SKM-1 (cell line): ENCODE results near the gene CAMKK2.
"Not testable (repeated sequence)": the region's sequence is repeated elsewhere in the genome, so short reads cannot be mapped to it uniquely, and the experiment has no call there.

Experiments used
- DNase-seq: peaks from one replicate; lab custom pipeline; 2025; ENCODE audit not compliant: unreplicated experiment; lab: John Stamatoyannopoulos, UW

The CAMKK2 gene

GRCh38 chr12:121227294-121227693, 69.2 kb downstream of the CAMKK2 start:
- DNase-seq = no peak

GRCh38 chr12:121226871-121227270, 69.6 kb downstream of the CAMKK2 start:
- not testable (repeated sequence) for DNase-seq

- no peak for DNase-seq
Measured at GRCh38 chr12:121226399-121226798, 70.1 kb downstream of the CAMKK2 start.

GRCh38 chr12:121224591-121224990, 71.9 kb downstream of the CAMKK2 start:
- DNase-seq = no peak

GRCh38 chr12:121223292-121224285, 72.9 kb downstream of the CAMKK2 start:
- no peak for DNase-seq

GRCh38 chr12:121222847-121223246, 73.7 kb downstream of the CAMKK2 start:
- no peak for DNase-seq

- no peak for DNase-seq
Measured at GRCh38 chr12:121219353-121219986, 77.0 kb downstream of the CAMKK2 start.

GRCh38 chr12:121218588-121219352, 77.7 kb downstream of the CAMKK2 start:
- no peak for DNase-seq

- no peak for DNase-seq
Measured at GRCh38 chr12:121217761-121218160, 78.7 kb downstream of the CAMKK2 start.

GRCh38 chr12:121217063-121217462, 79.4 kb downstream of the CAMKK2 start:
- DNase-seq = no peak

- no peak for DNase-seq
Measured at GRCh38 chr12:121216102-121216501, 80.4 kb downstream of the CAMKK2 start.

- DNase-seq = no peak
Measured at GRCh38 chr12:121214855-121215745, 81.4 kb downstream of the CAMKK2 start.

GRCh38 chr12:121214166-121214777, 82.2 kb downstream of the CAMKK2 start:
- no peak for DNase-seq

GRCh38 chr12:121212875-121213274, 83.6 kb downstream of the CAMKK2 start:
- DNase-seq = no peak

- no peak for DNase-seq
Measured at GRCh38 chr12:121209624-121210572, 86.6 kb downstream of the CAMKK2 start, which contains the start of gene P2RX4. Gene P2RX4 (plus strand): TSS chr12:121210129. CDS start chr12:121210165, 36 bp downstream.

- DNase-seq = no peak
Measured at GRCh38 chr12:121209221-121209620, 87.3 kb downstream of the CAMKK2 start.

- not testable (repeated sequence) for DNase-seq
Measured at GRCh38 chr12:121208571-121208970, 87.9 kb downstream of the CAMKK2 start.

GRCh38 chr12:121205491-121205890, 91.0 kb downstream of the CAMKK2 start:
- no peak for DNase-seq

- no peak for DNase-seq
Measured at GRCh38 chr12:121203482-121203881, 93.0 kb downstream of the CAMKK2 start.
